OCI-LY3 (cell line): ENCODE results near the gene TXNL1.

Source experiments
- CTCF ChIP-seq: fragments of 200-600, 300-600 bp; sonication (generic); IDR thresholded peaks from 2 replicates; pipeline ENCODE4 v1.5.1; 2014; ENCODE audit warnings: antibody characterized with exemption, low read length, low read depth
- EZH2phosphoT487 ChIP-seq: fragments of 200-600 bp; shearing (Covaris generic); IDR thresholded peaks from 2 replicates; pipeline ENCODE4 v1.6.1; 2018; ENCODE audit warnings: antibody characterized with exemption, mixed run types, low read depth

- TF ChIP-seq CTCF, result no peak
- no peak for TF ChIP-seq EZH2phosphoT487
These were observed 1.2 kb upstream of the TXNL1 start for GRCh38 chr18:56639571-56639970.
